GM19468 (cell line): Measurements from ENCODE around the gene PLEKHA7.

Experiments used
- ATAC-seq: cut with Tn5 transposase; IDR thresholded peaks from one replicate; pipeline ENCODE4 v1.9.1; 2021; ENCODE audit warnings: mild to moderate bottlenecking, moderate library complexity, moderate number of reproducible peaks; ENCODE audit not compliant: unreplicated experiment; ENCODE audit errors: extremely low read depth

PLEKHA7 gene

GRCh38 chr11:16956538-16957153, 57.6 kb downstream of the PLEKHA7 start:
- ATAC-seq: no peak

GRCh38 chr11:16953663-16954062, 60.6 kb downstream of the PLEKHA7 start:
- no peak for ATAC-seq

DNA sequence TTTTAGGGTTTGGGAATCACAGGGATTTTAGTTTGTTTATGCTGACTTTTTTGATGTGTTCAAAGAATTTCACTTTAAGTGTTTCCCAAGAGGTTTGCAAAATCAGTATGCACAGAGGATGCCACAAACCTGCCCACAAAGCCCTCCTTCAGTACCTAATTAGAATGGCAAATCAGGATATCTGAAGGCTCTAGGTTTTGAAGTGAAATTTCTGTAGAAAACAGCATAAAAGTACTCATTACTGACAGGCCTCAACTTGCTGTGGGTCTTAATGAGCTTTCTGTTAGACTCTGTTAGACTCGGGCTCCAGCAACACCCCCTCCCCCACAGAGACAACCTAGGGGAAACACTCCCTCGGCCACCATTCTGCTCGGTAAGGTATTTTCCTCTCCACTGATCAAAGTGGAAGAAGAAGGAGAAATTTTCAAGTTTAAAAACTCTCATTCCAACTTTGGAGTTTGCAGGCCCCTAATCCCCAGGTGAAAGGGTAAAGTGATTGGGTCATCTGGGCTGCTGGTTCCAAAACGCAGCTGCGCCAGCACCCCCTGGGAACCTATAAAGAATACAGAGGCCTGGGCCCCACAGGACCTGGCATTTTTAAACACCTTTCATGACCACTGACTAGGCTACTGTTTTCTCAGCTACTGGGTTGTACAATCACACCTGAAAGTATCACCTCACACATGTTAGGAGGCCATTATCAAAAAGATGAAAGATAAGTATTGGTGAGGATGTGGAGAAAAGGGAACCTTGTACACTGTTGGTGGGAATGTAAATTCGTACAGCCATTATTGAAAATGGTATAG, 67.5 kb downstream of the PLEKHA7 start:
- ATAC-seq: no peak

- ATAC-seq: peak; percentile 25
Observed at GRCh38 chr11:16945671-16946469, 68.3 kb downstream of the PLEKHA7 start.

DNA sequence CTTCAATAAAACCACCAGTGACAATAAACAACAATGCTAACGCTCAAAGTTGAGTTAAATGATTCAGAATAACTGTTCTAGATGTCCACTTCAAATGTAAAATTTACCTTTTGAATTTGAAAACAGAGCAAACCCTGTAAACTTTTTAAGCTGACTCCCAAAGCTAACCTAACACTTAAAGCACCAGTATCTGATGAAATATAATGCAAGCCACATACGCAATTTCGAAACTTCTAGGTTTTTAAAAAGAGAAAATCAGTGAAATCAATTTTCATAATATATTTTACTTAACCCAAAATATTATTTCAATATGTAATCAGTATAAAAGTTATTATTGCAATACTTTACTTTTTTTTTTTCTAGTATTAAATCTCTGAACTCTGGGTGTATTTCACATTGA, 71.3 kb downstream of the PLEKHA7 start:
- no peak for ATAC-seq

GRCh38 chr11:16942342-16942741, 71.9 kb downstream of the PLEKHA7 start:
- ATAC-seq: no peak

GRCh38 chr11:16941935-16942334, 72.3 kb downstream of the PLEKHA7 start:
- no peak for ATAC-seq

DNA sequence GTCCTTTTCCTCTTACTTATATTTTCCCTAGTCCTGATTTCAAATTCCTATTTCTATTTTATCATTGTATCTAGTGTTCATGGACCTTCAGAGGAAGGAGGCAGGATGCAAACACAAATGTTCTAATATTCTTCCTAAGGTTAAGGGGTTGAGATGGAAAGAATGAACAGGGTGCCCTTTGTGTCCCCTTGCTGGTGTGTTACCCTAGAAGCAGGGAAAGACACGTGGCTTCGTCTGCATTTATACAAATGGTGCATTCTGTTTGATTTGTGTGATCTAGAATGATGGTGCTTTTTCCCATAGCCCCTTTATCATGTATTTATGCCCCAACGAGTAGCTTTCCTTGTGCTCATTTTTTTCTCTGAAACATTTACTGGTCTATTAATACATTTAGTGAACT, 76.2 kb downstream of the PLEKHA7 start:
- no peak for ATAC-seq

GRCh38 chr11:16936643-16937042, 77.6 kb downstream of the PLEKHA7 start:
- no peak for ATAC-seq

DNA sequence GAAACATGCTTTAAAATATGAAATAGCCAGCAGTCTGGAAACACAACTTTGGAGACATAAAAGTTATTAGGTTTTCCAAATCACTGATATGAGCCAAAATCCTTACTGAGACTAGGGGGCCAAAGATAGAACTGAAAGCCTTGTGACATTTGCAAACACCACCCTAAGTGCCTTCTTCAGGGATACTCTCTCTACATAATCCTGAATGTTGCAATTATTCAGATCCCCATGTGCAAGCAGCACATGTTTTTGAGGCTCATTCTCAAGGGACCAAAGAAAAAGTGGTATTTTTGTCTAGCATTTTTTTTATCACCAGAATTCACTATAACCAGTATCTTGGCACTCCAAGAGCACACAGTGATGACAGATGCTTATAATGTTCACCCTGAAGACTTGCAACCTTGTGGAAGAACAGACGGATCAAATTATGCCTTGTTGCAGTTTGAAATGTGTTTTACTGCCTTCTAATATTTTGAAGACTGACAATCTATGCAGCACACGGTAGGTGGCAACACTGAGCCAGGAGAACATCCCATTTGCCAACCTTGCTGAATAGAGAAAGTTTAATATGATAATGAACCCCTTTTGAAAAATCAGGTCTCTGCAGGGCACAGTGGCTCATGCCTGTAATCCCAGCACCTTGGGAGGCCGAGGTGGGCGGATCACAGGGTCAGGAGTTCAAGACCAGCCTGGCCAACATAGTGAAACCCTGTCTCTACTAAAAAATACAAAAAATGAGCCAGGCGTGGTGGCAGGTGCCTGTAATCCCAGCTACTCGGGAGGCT, 78.5 kb downstream of the PLEKHA7 start:
- no peak for ATAC-seq

GRCh38 chr11:16933756-16934603, 80.2 kb downstream of the PLEKHA7 start:
- no peak for ATAC-seq

GRCh38 chr11:16933291-16933690, 80.9 kb downstream of the PLEKHA7 start:
- no peak for ATAC-seq

DNA sequence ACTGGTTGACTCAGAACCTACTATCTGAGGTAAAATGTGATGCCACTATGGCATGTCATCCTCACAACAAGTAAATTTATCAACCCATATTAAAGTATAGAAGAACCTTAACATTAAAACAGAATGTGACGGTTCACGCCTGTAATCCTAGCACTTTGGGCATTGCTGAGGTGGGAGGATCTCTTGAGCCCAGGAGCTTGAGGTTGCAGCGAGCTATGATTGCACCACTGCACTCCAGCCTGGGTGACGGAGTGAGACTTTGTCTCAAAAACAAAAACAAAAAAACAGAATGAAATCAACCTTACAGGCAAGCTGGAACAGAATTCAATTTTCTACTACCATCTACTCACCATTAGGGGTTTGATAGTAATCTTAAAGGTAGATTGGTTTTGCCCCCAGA, 86.2 kb downstream of the PLEKHA7 start:
- ATAC-seq: no peak

- no peak for ATAC-seq
Observed at GRCh38 chr11:16926883-16927626, 87.2 kb downstream of the PLEKHA7 start.

DNA sequence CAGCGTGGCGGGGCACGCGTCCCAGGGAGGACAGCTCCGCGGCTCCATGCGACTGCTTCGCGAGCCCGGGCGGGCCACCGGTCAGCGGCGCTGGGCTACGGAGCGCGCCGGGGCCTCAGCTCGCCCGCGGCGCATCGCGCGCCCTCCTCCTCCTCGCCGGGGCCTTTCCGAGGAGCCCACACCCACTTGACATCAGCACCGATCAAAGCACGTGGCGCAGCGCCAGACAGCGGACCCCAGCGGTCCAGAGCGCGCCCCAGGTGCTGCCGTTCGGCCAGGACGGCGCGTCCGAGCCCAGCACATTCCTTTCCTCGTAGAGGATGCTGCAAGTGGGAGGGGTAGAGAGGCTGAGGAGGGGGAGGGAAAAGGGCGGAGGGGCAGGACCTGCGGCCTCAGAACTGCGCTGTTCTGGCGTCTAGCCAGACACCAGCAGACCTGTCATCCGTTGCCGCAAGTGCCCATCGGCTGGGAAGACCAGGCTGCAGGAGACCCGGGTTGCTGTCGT, 88.6 kb downstream of the PLEKHA7 start:
- no peak for ATAC-seq

- no peak for ATAC-seq
Observed at GRCh38 chr11:16924826-16925560, 89.2 kb downstream of the PLEKHA7 start.

DNA sequence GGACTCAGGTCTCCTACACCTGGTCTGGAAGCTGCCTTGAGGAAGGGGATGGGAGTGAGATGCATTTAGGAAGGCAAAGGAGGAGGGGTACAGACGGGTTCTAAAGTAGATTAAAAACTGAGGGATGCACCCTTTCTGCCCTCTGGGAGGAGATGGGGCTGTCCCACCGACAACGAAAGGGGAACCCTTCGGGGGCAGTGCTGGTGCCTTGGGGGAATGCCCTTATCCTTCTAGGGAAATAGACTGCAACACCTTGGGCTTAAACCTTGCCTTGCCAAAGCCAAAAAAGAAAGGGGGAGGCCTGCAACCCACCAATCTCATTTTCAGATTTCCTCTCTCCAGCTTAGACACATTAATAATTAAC, 89.8 kb downstream of the PLEKHA7 start:
- ATAC-seq: no peak

- ATAC-seq: no peak
Observed at GRCh38 chr11:16923987-16924386, 90.2 kb downstream of the PLEKHA7 start.
